Heart left ventricle (tissue), 13 donors: ENCODE measurements around the gene PM20D1.

Experiments
- POLR2A ChIP-seq, 2 donors: fragments of 450-650 bp; IDR thresholded peaks; one replicate each; pipeline ENCODE4 v1.6.1; 2017; ENCODE audit warnings: antibody characterized with exemption in 2 of 2, mild to moderate bottlenecking in 2 of 2, moderate library complexity in 2 of 2
- TF ChIP-seq, protein P1 (sequence below), 12 donors: fragments of 200-600 bp; sonication (generic) in 4 of 12; IDR thresholded peaks; one replicate each; pipeline versions ENCODE4 v1.5.0 to v1.8.0; 2018 to 2022; ENCODE audit warnings: antibody characterized with exemption in 12 of 12, mild to moderate bottlenecking in 5 of 12
- donor health status: ischemic (EF 13 %, LVEDD 7.1; RV severe dilation, severe dysfunction).
- donor health status: DM: no; HTN: yes; CAD: no.
- donor health status: DM: no; HTN: no; CAD: no.
- donor health status: ischemic (EF 25% LVEDD 6.9; RV normal size, moderate dysfunction).
- donor health status: ischemic (EF 25% LVEDD 5.7; RV mildly dilated, moderate dysfunction).
- donor health status: ischemic (EF 35%, LVEDD 5.7; RV mildly dilated, moderate dysfunction).
- donor health status: nonischemic (EF 11% LVEDD 7.7; RV severe dilation, severe dysfunction).
- donor health status: DM: yes; HTN: yes; CAD: no.
- donor health status: PGD.
- donor health status: ischemic (EF 29% LVEDD 5.4; RV normal size, mild dysfunction).
- donor health status: nonischemic (EF 23%, LVEDD 6.1; RV moderate dilation, normal function).

DNA sequence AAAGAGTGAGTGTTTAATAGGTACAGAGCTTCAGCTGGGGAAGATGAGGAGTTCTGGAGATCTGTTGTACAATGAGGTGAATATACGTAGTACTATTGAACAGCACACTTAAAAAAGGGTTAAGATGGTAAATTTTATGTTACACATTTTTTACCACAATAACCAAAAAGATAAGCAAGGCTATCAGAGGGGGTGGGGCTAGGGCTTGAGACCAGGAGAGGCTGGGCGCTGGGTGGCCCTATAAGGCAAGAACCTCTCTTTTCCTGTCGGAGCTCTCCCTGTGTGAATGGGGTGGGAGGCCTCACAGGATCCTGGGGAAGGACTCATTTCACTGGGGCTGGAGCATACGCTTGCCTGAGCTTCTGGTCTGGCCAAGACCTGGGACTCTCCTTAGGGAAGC is 45.9 kb downstream of the PM20D1 start:
- TF ChIP-seq, protein P1, sequence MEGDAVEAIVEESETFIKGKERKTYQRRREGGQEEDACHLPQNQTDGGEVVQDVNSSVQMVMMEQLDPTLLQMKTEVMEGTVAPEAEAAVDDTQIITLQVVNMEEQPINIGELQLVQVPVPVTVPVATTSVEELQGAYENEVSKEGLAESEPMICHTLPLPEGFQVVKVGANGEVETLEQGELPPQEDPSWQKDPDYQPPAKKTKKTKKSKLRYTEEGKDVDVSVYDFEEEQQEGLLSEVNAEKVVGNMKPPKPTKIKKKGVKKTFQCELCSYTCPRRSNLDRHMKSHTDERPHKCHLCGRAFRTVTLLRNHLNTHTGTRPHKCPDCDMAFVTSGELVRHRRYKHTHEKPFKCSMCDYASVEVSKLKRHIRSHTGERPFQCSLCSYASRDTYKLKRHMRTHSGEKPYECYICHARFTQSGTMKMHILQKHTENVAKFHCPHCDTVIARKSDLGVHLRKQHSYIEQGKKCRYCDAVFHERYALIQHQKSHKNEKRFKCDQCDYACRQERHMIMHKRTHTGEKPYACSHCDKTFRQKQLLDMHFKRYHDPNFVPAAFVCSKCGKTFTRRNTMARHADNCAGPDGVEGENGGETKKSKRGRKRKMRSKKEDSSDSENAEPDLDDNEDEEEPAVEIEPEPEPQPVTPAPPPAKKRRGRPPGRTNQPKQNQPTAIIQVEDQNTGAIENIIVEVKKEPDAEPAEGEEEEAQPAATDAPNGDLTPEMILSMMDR (IDR thresholded peaks at IDR 0.05): no peak
- TF ChIP-seq POLR2A (IDR thresholded peaks at IDR 0.05): no peak
